Measurements from ENCODE around the gene OBSCN.

GRCh38 chr1:228283476-228284147 is 75.8 kb downstream of the OBSCN start:
- TF ChIP-seq FOXM1 (IDR thresholded peaks at IDR 0.05; ENCODE audit: borderline replicate concordance) (no peak), ARNT (IDR thresholded peaks at IDR 0.05) (no peak), CTBP1 (IDR thresholded peaks at IDR 0.05; ENCODE audit: borderline replicate concordance) (no peak), PKNOX1 (IDR thresholded peaks at IDR 0.05) (no peak), ZNF384 (IDR thresholded peaks at IDR 0.05) (no peak)

Measured in HEK293T (cell line).